GM12801 (cell line): ENCODE measurements around the gene TCF20.

Source experiments
- TF ChIP-seq, protein P1 (sequence below): IDR thresholded peaks from one replicate; pipeline ENCODE4 v1.5.1; 2011; ENCODE audit warnings: control low read depth; ENCODE audit not compliant: insufficient read length; ENCODE audit errors: extremely low read depth

Gene TCF20

GRCh38 chr22:42271906-42272305 lies 1.5 kb upstream of the TCF20 start:
- TF ChIP-seq, protein P1, sequence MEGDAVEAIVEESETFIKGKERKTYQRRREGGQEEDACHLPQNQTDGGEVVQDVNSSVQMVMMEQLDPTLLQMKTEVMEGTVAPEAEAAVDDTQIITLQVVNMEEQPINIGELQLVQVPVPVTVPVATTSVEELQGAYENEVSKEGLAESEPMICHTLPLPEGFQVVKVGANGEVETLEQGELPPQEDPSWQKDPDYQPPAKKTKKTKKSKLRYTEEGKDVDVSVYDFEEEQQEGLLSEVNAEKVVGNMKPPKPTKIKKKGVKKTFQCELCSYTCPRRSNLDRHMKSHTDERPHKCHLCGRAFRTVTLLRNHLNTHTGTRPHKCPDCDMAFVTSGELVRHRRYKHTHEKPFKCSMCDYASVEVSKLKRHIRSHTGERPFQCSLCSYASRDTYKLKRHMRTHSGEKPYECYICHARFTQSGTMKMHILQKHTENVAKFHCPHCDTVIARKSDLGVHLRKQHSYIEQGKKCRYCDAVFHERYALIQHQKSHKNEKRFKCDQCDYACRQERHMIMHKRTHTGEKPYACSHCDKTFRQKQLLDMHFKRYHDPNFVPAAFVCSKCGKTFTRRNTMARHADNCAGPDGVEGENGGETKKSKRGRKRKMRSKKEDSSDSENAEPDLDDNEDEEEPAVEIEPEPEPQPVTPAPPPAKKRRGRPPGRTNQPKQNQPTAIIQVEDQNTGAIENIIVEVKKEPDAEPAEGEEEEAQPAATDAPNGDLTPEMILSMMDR, result no peak

DNA sequence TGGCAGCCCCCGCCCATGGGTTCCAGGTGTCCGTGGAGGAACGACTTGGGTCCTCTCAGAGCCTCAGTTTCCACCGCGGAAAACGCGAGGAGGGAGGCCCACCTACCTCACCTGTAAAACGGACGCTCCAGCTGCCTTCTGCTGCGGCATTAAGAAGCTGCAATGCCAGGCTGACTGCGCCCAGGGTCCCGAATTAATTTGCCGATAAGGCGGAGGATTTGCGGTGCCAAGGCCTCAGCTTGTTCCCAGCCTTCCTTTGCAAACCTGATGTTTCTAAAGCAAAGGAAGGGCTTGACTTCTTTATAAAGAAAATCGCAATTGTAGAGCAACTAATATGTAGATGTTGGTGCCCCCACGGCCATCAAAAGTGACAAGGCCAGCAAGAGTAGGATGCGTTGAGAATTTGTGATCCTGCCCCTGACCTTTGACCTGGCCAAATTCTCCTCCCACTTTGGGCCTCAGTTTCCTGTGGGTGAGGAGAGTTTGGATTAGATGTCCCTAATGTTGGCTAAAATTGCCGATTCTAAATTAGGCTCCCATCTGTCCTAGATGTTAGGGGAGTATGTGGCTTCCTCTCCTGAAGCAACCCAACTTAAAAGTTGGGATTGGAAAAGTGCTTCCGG lies 849 bp upstream of the TCF20 start:
- TF ChIP-seq, protein P1, result no peak

DNA sequence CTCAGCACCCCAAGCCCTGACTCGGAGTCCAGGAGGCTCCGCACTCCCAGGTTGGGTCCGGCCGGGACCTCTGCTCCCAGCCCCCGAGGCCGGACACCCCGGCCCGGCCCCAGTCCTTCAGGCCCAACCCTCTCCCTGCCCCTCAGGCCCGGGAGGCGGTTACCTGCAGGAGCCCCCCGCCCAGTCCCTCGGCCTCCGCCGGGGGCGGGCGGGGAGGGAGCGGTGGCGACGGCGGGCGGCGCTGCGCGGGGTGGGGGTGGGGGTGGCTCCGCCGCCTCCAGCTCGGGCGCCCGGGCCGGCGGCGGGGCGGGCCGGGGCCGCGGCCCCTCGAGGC lies 310 bp downstream of the TCF20 start:
- TF ChIP-seq, protein P1, result no peak

- TF ChIP-seq, protein P1, result no peak
Observed at GRCh38 chr22:42269432-42270175, 849 bp downstream of the TCF20 start.

DNA sequence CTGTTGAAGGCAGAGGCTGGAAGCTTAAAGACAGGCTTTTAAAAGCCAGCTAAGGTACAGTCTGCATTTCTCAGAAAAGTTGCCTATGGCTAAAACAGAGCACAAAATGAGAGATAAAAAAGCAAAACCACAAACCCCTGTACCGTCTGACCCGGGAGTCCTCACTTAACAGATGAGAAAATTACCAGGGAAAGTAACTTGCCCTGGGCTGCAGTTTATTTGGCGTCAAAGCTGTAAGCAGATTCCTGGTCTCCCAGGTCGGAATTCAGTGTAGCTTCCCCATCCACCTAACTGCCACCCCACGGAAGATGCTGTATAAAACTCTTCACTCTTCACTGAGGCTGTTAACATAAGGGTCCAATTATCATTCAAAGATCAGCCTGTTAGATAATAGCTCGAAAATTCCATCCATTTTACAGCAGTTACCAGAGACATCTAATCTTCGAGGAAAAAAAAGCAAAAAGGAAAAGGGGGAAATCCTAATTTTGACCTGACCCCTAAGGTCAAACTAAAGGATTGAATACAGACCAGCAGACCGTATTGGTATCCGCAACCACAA lies 1.5 kb downstream of the TCF20 start:
- TF ChIP-seq, protein P1, result no peak

- TF ChIP-seq, protein P1, result no peak
Observed at GRCh38 chr22:42265321-42265720, 5.1 kb downstream of the TCF20 start.

- TF ChIP-seq, protein P1, result no peak
Observed at GRCh38 chr22:42263944-42264343, 6.5 kb downstream of the TCF20 start.
